Measurements from ENCODE around the gene NATD1.

Gene NATD1

DNA sequence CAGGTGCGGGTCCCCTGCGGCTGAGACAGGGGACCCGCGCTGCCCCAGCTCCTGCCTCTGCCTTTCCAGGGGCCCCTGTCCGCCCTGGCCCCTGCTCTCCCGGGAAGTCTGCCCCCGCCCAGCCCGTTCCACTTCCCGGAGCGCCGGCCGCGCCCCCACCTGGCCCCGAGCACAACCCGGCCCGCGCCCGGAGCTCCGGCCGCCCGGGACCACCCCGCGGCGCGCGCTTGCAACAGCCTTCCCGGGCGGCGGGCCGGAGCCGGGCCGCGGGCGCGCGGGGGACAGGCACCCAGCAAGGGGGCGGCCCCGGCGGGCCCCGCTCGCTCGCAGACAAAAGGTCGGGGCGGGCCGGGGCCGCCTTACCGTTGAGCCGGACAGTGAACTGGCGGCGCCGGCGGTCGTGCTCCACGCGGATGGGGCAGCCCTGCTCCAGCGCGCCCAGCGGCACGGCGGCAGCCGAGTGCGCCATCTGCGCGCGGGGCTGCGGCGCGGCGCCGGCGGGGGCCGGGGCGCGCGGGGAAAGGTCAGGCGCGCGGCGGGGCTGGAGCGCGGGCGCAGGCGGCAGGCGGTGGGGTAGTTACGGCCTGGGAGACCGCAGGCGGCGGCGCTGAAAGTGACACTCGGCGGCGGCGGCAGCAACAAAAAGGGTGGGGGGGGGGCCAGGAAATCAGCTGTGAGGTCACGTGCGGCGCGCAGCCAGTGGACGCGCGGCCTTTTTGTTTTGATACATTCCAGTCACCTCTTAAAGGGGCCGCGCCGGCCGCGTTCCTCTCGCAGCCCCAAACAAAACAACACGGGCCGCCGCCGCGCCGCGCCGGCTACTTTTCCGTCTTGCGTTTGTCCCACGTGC is at the start of gene NATD1:
Gene NATD1, minus strand, starts transcription at position 615 of the 850 bp plus-strand sequence. Its CDS starts 146 bp downstream, at position 469.
- Histone ChIP-seq H3K4me1 (ENCODE audit: control insufficient read depth, insufficient read depth, low read length) (peaks cover 12% of the 10 kb centered on the region), H3K36me3 (ENCODE audit: control insufficient read depth, insufficient read depth, low read length) (no peaks in the 10 kb centered on the region), H3K9me3 (ENCODE audit: control insufficient read depth, insufficient read depth, low read length) (no peaks in the 10 kb centered on the region), H3K4me3 (ENCODE audit: low read depth, low read length) (peak within 1 kb of the TSS; percentile 53), H3K9ac (ENCODE audit: low read depth, low read length) (peak within 1 kb of the TSS; percentile 12), H3K27me3 (ENCODE audit: control insufficient read depth, insufficient read depth, low read length) (no peaks in the 10 kb centered on the region)

- Histone ChIP-seq H3K36me3 (ENCODE audit: control insufficient read depth, insufficient read depth, low read length) (peaks cover 31% of the 10 kb centered on the region), H3K9ac (ENCODE audit: low read depth, low read length) (no peak overlapping the region), H3K9me3 (ENCODE audit: control insufficient read depth, insufficient read depth, low read length) (peaks cover 4% of the 10 kb centered on the region), H3K27me3 (ENCODE audit: control insufficient read depth, insufficient read depth, low read length) (no peaks in the 10 kb centered on the region), H3K4me1 (ENCODE audit: control insufficient read depth, insufficient read depth, low read length) (no peaks in the 10 kb centered on the region), H3K4me3 (ENCODE audit: low read depth, low read length) (no peak overlapping the region)
Observed at GRCh38 chr17:21301593-21302550, 48.7 kb upstream of the NATD1 start.

- Histone ChIP-seq H3K27me3 (ENCODE audit: control insufficient read depth, insufficient read depth, low read length) (no peaks in the 10 kb centered on the region), H3K9me3 (ENCODE audit: control insufficient read depth, insufficient read depth, low read length) (peaks cover 4% of the 10 kb centered on the region), H3K4me3 (ENCODE audit: low read depth, low read length) (no peak overlapping the region), H3K4me1 (ENCODE audit: control insufficient read depth, insufficient read depth, low read length) (no peaks in the 10 kb centered on the region), H3K9ac (ENCODE audit: low read depth, low read length) (no peak overlapping the region), H3K36me3 (ENCODE audit: control insufficient read depth, insufficient read depth, low read length) (peaks cover 31% of the 10 kb centered on the region)
Observed at GRCh38 chr17:21300601-21301571, 47.7 kb upstream of the NATD1 start.

DNA sequence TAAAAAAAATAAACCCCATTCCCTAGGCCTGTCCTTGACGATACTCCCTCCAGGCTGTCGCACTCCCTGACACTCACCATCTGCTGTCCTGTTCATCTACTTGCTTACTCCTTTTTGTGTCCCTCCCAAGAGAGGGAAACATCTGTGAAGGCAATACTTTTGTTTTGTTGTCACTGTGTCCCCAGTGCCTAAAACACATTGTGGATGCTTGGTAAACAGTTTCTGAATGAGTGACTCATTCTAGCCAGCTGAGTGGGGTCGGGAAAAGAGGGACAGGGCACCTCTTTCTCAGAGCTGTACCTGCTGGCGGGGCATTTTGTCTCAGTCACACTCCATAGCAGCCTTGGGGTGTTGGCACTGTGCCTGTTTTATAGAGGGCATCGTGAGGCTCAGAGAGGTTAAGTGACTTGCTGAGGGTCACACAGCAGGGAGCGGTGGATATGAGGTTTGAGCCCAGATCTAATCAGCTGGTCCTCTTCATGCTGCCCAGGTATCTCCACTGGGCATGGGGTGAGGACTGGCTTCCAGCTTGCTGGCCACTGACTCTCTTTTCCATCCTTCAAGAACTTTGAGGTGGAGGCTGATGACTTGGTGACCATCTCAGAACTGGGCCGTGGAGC is 46.9 kb upstream of the NATD1 start:
- Histone ChIP-seq H3K9ac (ENCODE audit: low read depth, low read length) (no peak overlapping the region), H3K4me3 (ENCODE audit: low read depth, low read length) (no peak overlapping the region), H3K27me3 (ENCODE audit: control insufficient read depth, insufficient read depth, low read length) (no peaks in the 10 kb centered on the region), H3K9me3 (ENCODE audit: control insufficient read depth, insufficient read depth, low read length) (peaks cover 4% of the 10 kb centered on the region), H3K36me3 (ENCODE audit: control insufficient read depth, insufficient read depth, low read length) (peaks cover 31% of the 10 kb centered on the region), H3K4me1 (ENCODE audit: control insufficient read depth, insufficient read depth, low read length) (no peaks in the 10 kb centered on the region)

DNA sequence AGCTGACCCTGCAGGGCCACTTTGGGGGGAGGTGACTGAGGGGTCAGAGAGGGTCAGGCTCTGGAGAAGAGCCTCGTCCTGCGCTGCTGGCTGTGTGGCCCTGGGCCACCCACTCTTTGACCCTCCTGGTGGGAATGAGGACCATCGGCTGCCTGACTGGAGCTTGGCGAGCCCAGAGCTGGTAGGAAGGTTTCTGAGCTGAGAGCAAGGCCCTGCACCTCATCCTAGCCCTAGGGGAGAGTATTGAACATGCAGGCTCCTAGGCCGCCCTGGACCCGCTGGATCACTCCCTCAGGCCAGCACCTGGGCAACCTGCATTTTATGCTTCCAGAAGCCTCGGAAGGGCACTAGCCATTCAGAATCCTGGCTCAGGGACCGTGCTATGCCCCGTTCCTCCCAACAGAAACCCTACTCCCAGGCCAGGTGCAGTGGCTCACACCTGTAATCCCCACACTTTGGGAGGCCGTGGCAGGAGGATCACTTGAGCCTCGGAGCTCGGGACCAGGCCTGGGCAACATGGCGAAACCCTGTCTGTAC is 45.8 kb upstream of the NATD1 start:
- H3K27me3 ChIP-seq (ENCODE audit: control insufficient read depth, insufficient read depth, low read length), result no peaks in the 10 kb centered on the region
- no peaks in the 10 kb centered on the region for H3K4me1 ChIP-seq (ENCODE audit: control insufficient read depth, insufficient read depth, low read length)
- H3K9ac ChIP-seq (ENCODE audit: low read depth, low read length), result no peak overlapping the region
- no peak overlapping the region for H3K4me3 ChIP-seq (ENCODE audit: low read depth, low read length)
- peaks cover 31% of the 10 kb centered on the region for H3K36me3 ChIP-seq (ENCODE audit: control insufficient read depth, insufficient read depth, low read length)
- H3K9me3 ChIP-seq (ENCODE audit: control insufficient read depth, insufficient read depth, low read length), result peaks cover 4% of the 10 kb centered on the region

GRCh38 chr17:21298056-21298982 is 45.1 kb upstream of the NATD1 start:
- no peaks in the 10 kb centered on the region for H3K27me3 ChIP-seq (ENCODE audit: control insufficient read depth, insufficient read depth, low read length)
- no peak overlapping the region for H3K4me3 ChIP-seq (ENCODE audit: low read depth, low read length)
- H3K9me3 ChIP-seq (ENCODE audit: control insufficient read depth, insufficient read depth, low read length), result peaks cover 4% of the 10 kb centered on the region
- peaks cover 33% of the 10 kb centered on the region for H3K36me3 ChIP-seq (ENCODE audit: control insufficient read depth, insufficient read depth, low read length)
- no peak overlapping the region for H3K9ac ChIP-seq (ENCODE audit: low read depth, low read length)
- H3K4me1 ChIP-seq (ENCODE audit: control insufficient read depth, insufficient read depth, low read length), result no peaks in the 10 kb centered on the region

- H3K4me1 ChIP-seq (ENCODE audit: control insufficient read depth, insufficient read depth, low read length), result no peaks in the 10 kb centered on the region
- peaks cover 4% of the 10 kb centered on the region for H3K9me3 ChIP-seq (ENCODE audit: control insufficient read depth, insufficient read depth, low read length)
- no peaks in the 10 kb centered on the region for H3K27me3 ChIP-seq (ENCODE audit: control insufficient read depth, insufficient read depth, low read length)
- H3K36me3 ChIP-seq (ENCODE audit: control insufficient read depth, insufficient read depth, low read length), result peaks cover 27% of the 10 kb centered on the region
- H3K4me3 ChIP-seq (ENCODE audit: low read depth, low read length), result no peak overlapping the region
- H3K9ac ChIP-seq (ENCODE audit: low read depth, low read length), result peak overlapping the region; percentile 12
Observed at GRCh38 chr17:21297597-21297996, 44.4 kb upstream of the NATD1 start.

DNA sequence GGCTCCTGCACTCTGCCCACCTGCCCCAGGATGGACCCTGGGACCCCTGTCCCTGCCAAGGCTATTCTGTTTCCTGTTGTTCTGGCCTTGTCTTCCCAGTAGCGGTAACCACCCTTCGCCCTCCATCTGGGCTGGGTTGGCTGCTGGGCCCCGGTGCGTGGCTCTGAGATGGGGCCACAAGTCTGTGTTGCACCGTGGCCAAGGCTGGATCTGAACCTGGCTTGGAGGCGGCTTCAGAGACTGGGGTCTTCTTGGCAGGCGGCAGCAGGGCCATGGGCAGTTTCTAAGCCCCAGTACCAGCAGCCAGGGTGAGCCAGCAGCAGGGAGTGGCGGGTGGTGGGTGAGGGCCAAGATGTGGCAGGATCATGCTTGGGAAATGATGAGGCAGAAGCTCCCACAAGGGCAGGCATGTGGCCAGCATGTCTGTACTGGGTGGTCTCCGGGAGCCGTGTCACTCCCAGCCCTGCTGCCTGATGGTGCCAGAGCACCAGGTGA is 43.9 kb upstream of the NATD1 start:
- H3K9me3 ChIP-seq (ENCODE audit: control insufficient read depth, insufficient read depth, low read length), result peaks cover 4% of the 10 kb centered on the region

GRCh38 chr17:21296097-21297025 is 43.2 kb upstream of the NATD1 start:
- H3K4me3 ChIP-seq (ENCODE audit: low read depth, low read length), result no peak overlapping the region
- no peaks in the 10 kb centered on the region for H3K4me1 ChIP-seq (ENCODE audit: control insufficient read depth, insufficient read depth, low read length)
- H3K9ac ChIP-seq (ENCODE audit: low read depth, low read length), result no peak overlapping the region
- peaks cover 28% of the 10 kb centered on the region for H3K36me3 ChIP-seq (ENCODE audit: control insufficient read depth, insufficient read depth, low read length)
- peaks cover 4% of the 10 kb centered on the region for H3K9me3 ChIP-seq (ENCODE audit: control insufficient read depth, insufficient read depth, low read length)
- no peaks in the 10 kb centered on the region for H3K27me3 ChIP-seq (ENCODE audit: control insufficient read depth, insufficient read depth, low read length)

More for the DNA sequence above, 43.9 kb upstream of the NATD1 start:
- Histone ChIP-seq H3K4me1 (ENCODE audit: control insufficient read depth, insufficient read depth, low read length) (no peaks in the 10 kb centered on the region), H3K36me3 (ENCODE audit: control insufficient read depth, insufficient read depth, low read length) (peaks cover 26% of the 10 kb centered on the region), H3K9ac (ENCODE audit: low read depth, low read length) (no peak overlapping the region), H3K4me3 (ENCODE audit: low read depth, low read length) (no peak overlapping the region), H3K27me3 (ENCODE audit: control insufficient read depth, insufficient read depth, low read length) (no peaks in the 10 kb centered on the region)
